ENCODE data around the gene YAE1. TPM values are rescaled to one million over a fixed set of nuclear protein-coding genes. Genes with fewer than 3 reads are reported as not detected.
A peak's percentile ranks its signal among the peaks of the same experiment; 100 is the strongest.

Gene YAE1
- total RNA-seq, 1 donor from 2014 or later, result 37.2 TPM

DNA sequence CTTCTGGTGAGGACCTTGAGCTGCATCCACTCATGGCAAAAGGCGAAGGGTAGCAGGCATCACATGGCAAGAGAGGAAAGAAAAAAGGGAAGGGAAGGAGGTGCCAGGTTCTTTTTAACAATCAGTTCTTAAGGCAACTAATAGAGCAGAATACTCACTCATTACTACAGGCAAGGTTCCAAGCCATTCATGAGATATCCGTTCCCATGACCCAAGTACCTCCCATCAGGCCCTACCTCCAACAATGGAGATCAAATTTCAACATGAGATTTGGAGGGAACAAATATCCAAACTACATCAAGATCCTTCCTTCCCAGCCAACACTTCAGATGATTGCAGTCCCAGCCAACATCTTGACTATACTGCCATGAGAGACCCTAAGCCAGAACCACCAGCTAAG lies 38.9 kb upstream of the YAE1 start:
- Mint-ChIP-seq H3K4me1 (ENCODE audit: unreplicated experiment) (peaks cover 22% of the 10 kb centered on the region), H3K27ac (no peak overlapping the region), H3K27me3 (no peaks in the 10 kb centered on the region)

DNA sequence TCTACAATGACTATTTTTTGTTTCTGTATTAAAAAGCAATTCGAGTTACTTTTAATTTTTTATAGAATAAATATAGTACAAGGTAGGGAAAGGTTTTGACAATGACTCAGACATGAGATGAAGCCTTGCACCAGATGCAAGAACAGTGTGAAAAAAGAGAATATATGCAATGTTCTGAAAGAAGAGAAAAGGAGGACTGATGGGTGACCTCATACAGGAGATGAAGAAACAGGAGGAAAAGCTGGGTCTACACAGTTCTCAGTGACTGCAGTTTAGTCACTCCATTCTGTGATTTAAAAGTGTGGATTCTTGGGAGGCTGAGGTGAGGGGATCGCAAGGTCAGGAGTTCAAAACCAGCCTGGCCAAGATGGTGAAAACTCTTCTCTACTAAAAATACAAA lies 38.3 kb upstream of the YAE1 start:
- Mint-ChIP-seq H3K36me3 (no peaks in the 10 kb centered on the region), H3K4me3 (no peak overlapping the region), H3K27ac (no peak overlapping the region), H3K27me3 (no peaks in the 10 kb centered on the region), H3K9me3 (no peaks in the 10 kb centered on the region), H3K4me1 (ENCODE audit: unreplicated experiment) (peaks cover 24% of the 10 kb centered on the region)
- TF ChIP-seq, protein P1, sequence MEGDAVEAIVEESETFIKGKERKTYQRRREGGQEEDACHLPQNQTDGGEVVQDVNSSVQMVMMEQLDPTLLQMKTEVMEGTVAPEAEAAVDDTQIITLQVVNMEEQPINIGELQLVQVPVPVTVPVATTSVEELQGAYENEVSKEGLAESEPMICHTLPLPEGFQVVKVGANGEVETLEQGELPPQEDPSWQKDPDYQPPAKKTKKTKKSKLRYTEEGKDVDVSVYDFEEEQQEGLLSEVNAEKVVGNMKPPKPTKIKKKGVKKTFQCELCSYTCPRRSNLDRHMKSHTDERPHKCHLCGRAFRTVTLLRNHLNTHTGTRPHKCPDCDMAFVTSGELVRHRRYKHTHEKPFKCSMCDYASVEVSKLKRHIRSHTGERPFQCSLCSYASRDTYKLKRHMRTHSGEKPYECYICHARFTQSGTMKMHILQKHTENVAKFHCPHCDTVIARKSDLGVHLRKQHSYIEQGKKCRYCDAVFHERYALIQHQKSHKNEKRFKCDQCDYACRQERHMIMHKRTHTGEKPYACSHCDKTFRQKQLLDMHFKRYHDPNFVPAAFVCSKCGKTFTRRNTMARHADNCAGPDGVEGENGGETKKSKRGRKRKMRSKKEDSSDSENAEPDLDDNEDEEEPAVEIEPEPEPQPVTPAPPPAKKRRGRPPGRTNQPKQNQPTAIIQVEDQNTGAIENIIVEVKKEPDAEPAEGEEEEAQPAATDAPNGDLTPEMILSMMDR (conservative IDR thresholded peaks at IDR 0.05), result no peak
- no peak for DNase-seq (ENCODE audit: extremely low spot score, unreplicated experiment)

More for the DNA sequence above, 38.9 kb upstream of the YAE1 start:
- Mint-ChIP-seq H3K4me3 (no peak overlapping the region), H3K9me3 (no peaks in the 10 kb centered on the region), H3K36me3 (no peaks in the 10 kb centered on the region)
- no peak for DNase-seq (ENCODE audit: extremely low spot score, unreplicated experiment)
- TF ChIP-seq, protein P1 (conservative IDR thresholded peaks at IDR 0.05), result no peak

GRCh38 chr7:39528849-39529248 lies 37.4 kb upstream of the YAE1 start:
- Mint-ChIP-seq H3K27ac (no peak overlapping the region), H3K4me3 (no peak overlapping the region), H3K4me1 (ENCODE audit: unreplicated experiment) (peaks cover 24% of the 10 kb centered on the region), H3K27me3 (no peaks in the 10 kb centered on the region), H3K36me3 (no peaks in the 10 kb centered on the region), H3K9me3 (no peaks in the 10 kb centered on the region)
- TF ChIP-seq, protein P1 (conservative IDR thresholded peaks at IDR 0.05), result no peak
- no peak for DNase-seq (ENCODE audit: extremely low spot score, unreplicated experiment)

GRCh38 chr7:39529582-39529981 lies 36.6 kb upstream of the YAE1 start:
- Mint-ChIP-seq H3K4me3 (no peak overlapping the region), H3K36me3 (no peaks in the 10 kb centered on the region), H3K9me3 (no peaks in the 10 kb centered on the region), H3K27me3 (no peaks in the 10 kb centered on the region), H3K4me1 (ENCODE audit: unreplicated experiment) (peaks cover 24% of the 10 kb centered on the region), H3K27ac (no peak overlapping the region)
- TF ChIP-seq, protein P1 (conservative IDR thresholded peaks at IDR 0.05), result no peak
- no peak for DNase-seq (ENCODE audit: extremely low spot score, unreplicated experiment)

DNA sequence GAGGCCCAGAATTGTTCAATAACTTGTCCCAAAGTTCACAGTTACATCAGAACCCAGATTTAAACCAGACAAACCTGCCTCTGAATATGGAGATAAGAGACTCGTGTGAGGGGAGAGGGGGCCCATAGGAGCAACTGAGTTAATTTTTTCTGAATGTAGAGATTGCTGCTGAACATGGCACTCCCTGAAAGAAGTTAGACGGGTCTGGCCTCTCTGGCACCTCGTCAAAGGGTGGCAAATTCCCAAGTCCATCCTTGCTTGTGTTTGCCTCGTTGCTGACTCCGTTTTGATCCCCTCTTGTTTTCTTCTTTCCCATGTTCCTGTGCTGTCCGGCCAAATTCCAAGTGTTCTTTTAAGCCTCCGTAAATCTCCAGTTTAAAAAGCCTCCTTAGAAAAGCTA lies 35.2 kb upstream of the YAE1 start:
- peaks cover 4% of the 10 kb centered on the region for H3K9me3 Mint-ChIP-seq
- H3K27ac Mint-ChIP-seq, result peak overlapping the region; percentile 66
- no peak for DNase-seq (ENCODE audit: extremely low spot score, unreplicated experiment)
- no peaks in the 10 kb centered on the region for H3K36me3 Mint-ChIP-seq
- no peaks in the 10 kb centered on the region for H3K27me3 Mint-ChIP-seq
- TF ChIP-seq, protein P1 (conservative IDR thresholded peaks at IDR 0.05), result no peak
- H3K4me3 Mint-ChIP-seq, result no peak overlapping the region
- H3K4me1 Mint-ChIP-seq (ENCODE audit: unreplicated experiment), result peaks cover 27% of the 10 kb centered on the region

DNA sequence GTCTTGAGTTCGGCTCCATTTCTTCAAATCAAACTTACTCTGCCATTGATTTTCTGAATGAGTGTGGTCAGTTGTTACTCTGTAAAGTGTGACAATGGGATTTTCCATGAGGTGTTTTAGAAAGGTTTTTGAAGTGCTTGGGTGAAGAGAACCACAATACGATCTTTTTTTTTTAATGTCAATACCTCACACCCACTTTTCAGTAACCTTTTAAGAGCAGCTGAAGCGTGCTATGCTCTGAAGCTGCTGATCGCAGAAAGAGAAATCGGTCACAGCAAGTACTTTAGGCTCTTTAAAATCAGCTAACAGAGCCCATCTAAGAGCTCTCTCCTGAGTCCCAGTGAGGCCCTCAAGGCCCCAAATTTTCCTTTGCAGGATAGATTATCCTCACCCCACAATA lies 34.4 kb upstream of the YAE1 start:
- TF ChIP-seq, protein P1 (conservative IDR thresholded peaks at IDR 0.05), result no peak
- no peaks in the 10 kb centered on the region for H3K27me3 Mint-ChIP-seq
- DNase-seq (ENCODE audit: extremely low spot score, unreplicated experiment), result no peak
- no peak overlapping the region for H3K4me3 Mint-ChIP-seq
- no peaks in the 10 kb centered on the region for H3K36me3 Mint-ChIP-seq
- peaks cover 7% of the 10 kb centered on the region for H3K9me3 Mint-ChIP-seq
- peaks cover 32% of the 10 kb centered on the region for H3K4me1 Mint-ChIP-seq (ENCODE audit: unreplicated experiment)
- H3K27ac Mint-ChIP-seq, result no peak overlapping the region

All from type B pancreatic cell (in vitro differentiated cells).